Karpas-422 (cell line): Measurements from ENCODE around the gene HOOK2. TPM values are rescaled to one million over a fixed set of nuclear protein-coding genes. Genes with fewer than 3 reads are reported as not detected.
A peak's percentile ranks its signal among the peaks of the same experiment; 100 is the strongest.

Experiments
- DNase-seq: peaks from one replicate; pipeline ENCODE4 v3.0.0-alpha.2; 2015
- H2AFZ ChIP-seq: fragments of 200-600 bp; sonication (generic); 2 replicates; pipeline ENCODE4 v1.6.1; 2014; ENCODE audit warnings: antibody characterized with exemption, low read length, mixed read lengths
- H3K27ac ChIP-seq: fragments of 200-600 bp; sonication (generic); 2 replicates; pipeline ENCODE4 v1.5.1; 2014; ENCODE audit warnings: mild to moderate bottlenecking, low read length, moderate library complexity
- H3K27me3 ChIP-seq: fragments of 200-600 bp; sonication (generic); 2 replicates; pipeline ENCODE4 v1.6.1; 2014; ENCODE audit warnings: low read length, mixed read lengths
- H3K36me3 ChIP-seq: fragments of 200-600 bp; sonication (generic); 2 replicates; pipeline ENCODE4 v1.6.1; 2014; ENCODE audit warnings: low read length, mixed read lengths; ENCODE audit not compliant: insufficient read depth
- H3K4me1 ChIP-seq: fragments of 200-600 bp; sonication (generic); 2 replicates; pipeline ENCODE4 v1.6.1; 2014; ENCODE audit warnings: mild to moderate bottlenecking, low read length, mixed read lengths
- H3K4me2 ChIP-seq: fragments of 200-600 bp; sonication (generic); 2 replicates; pipeline ENCODE4 v1.6.1; 2014; ENCODE audit warnings: low read length, low read depth, mild to moderate bottlenecking; ENCODE audit not compliant: poor library complexity, severe bottlenecking
- H3K4me3 ChIP-seq: fragments of 200-600 bp; sonication (generic); 2 replicates; pipeline ENCODE4 v1.5.1; 2014; ENCODE audit warnings: mild to moderate bottlenecking, antibody characterized with exemption, low read length, mixed read lengths
- H3K79me2 ChIP-seq: fragments of 200-600 bp; sonication (generic); 2 replicates; pipeline ENCODE4 v1.6.1; 2014; ENCODE audit warnings: mild to moderate bottlenecking, low read length, mixed read lengths
- H3K9ac ChIP-seq: fragments of 200-600 bp; sonication (generic); 2 replicates; pipeline ENCODE4 v1.6.0; 2014; ENCODE audit warnings: low read length
- H3K9me2 ChIP-seq: fragments of 200-600 bp; sonication (generic), shearing (Covaris generic); replicated peaks from 2 replicates; pipeline ENCODE4 v1.6.0; 2014; ENCODE audit warnings: mild to moderate bottlenecking, low read length, moderate library complexity; ENCODE audit not compliant: insufficient read depth
- H3K9me3 ChIP-seq: fragments of 300-700, 200-600 bp; sonication (generic); 2 replicates; pipeline ENCODE4 v1.6.1; 2014; ENCODE audit warnings: low read length, mixed read lengths
- H4K20me1 ChIP-seq: fragments of 200-600 bp; sonication (generic); 2 replicates; pipeline ENCODE4 v1.6.1; 2014; ENCODE audit warnings: mild to moderate bottlenecking, antibody characterized with exemption, low read length, low read depth; ENCODE audit not compliant: insufficient read depth
- total RNA-seq: library from RNA; depleted of rRNA; stranded (reverse); fragments of >200 nt; shearing (Covaris generic); gene quantifications from 2 replicates; pipeline ENCODE4 v1.2.3, GENCODE V29; 2014; ENCODE audit warnings: low replicate concordance

Gene HOOK2
- total RNA-seq, 1 experiment from 2014 or later, result 7.6 TPM

GRCh38 chr19:12786952-12787351 lies 11.6 kb upstream of the HOOK2 start:
- Histone ChIP-seq H3K79me2 (peaks cover 6% of the 10 kb centered on the region), H4K20me1 (no peaks in the 10 kb centered on the region), H3K9me3 (no peaks in the 10 kb centered on the region), H3K9me2 (no peaks in the 10 kb centered on the region), H3K9ac (peak overlapping the region; percentile 65), H3K36me3 (no peaks in the 10 kb centered on the region), H3K27ac (peak overlapping the region; percentile 74; the same call in 1 of the 2 replicates), H2AFZ (no peak overlapping the region), H3K4me1 (peaks cover 76% of the 10 kb centered on the region), H3K4me3 (no peak overlapping the region), H3K4me2 (peak overlapping the region; percentile 46), H3K27me3 (no peaks in the 10 kb centered on the region)
- no peak for DNase-seq

GRCh38 chr19:12786141-12786870 lies 11.0 kb upstream of the HOOK2 start:
- 0 out of 2 replicates have a peak overlapping the region, but pooled peaks have one; percentile 10 for H2AFZ ChIP-seq
- H3K79me2 ChIP-seq, result no peaks in the 10 kb centered on the region
- H3K9ac ChIP-seq, result peak overlapping the region; percentile 65
- peak overlapping the region; percentile 74 for H3K27ac ChIP-seq
- peak overlapping the region; percentile 46 for H3K4me2 ChIP-seq
- peaks cover 79% of the 10 kb centered on the region for H3K4me1 ChIP-seq
- DNase-seq, result peak; percentile 64
- no peaks in the 10 kb centered on the region for H3K36me3 ChIP-seq
- H3K4me3 ChIP-seq, result no peak overlapping the region
- no peaks in the 10 kb centered on the region for H3K9me3 ChIP-seq
- no peaks in the 10 kb centered on the region for H3K27me3 ChIP-seq
- no peaks in the 10 kb centered on the region for H3K9me2 ChIP-seq
- H4K20me1 ChIP-seq, result no peaks in the 10 kb centered on the region

- no peaks in the 10 kb centered on the region for H3K79me2 ChIP-seq
- peak overlapping the region; percentile 46 for H3K4me2 ChIP-seq
- H3K27me3 ChIP-seq, result no peaks in the 10 kb centered on the region
- H4K20me1 ChIP-seq, result no peaks in the 10 kb centered on the region
- H2AFZ ChIP-seq, result 0 out of 2 replicates have a peak overlapping the region, but pooled peaks have one; percentile 10
- no peak overlapping the region for H3K4me3 ChIP-seq
- peak; percentile 68 for DNase-seq
- H3K9me3 ChIP-seq, result no peaks in the 10 kb centered on the region
- peaks cover 72% of the 10 kb centered on the region for H3K4me1 ChIP-seq
- no peaks in the 10 kb centered on the region for H3K9me2 ChIP-seq
- H3K9ac ChIP-seq, result peak overlapping the region; percentile 65
- no peaks in the 10 kb centered on the region for H3K36me3 ChIP-seq
- peak overlapping the region; percentile 74 for H3K27ac ChIP-seq
Observed at GRCh38 chr19:12785431-12786031, 10.2 kb upstream of the HOOK2 start.

GRCh38 chr19:12784871-12785430 lies 9.6 kb upstream of the HOOK2 start:
- Histone ChIP-seq H3K9me3 (no peaks in the 10 kb centered on the region), H4K20me1 (no peaks in the 10 kb centered on the region), H3K9me2 (no peaks in the 10 kb centered on the region), H3K4me3 (no peak overlapping the region), H3K9ac (peak overlapping the region; percentile 65), H3K27ac (peak overlapping the region; percentile 74), H3K36me3 (no peaks in the 10 kb centered on the region), H3K27me3 (no peaks in the 10 kb centered on the region), H3K79me2 (no peaks in the 10 kb centered on the region), H2AFZ (no peak overlapping the region), H3K4me2 (no peak overlapping the region), H3K4me1 (peaks cover 67% of the 10 kb centered on the region)
- DNase-seq, result no peak

- H3K4me1 ChIP-seq, result peaks cover 68% of the 10 kb centered on the region
- H4K20me1 ChIP-seq, result no peaks in the 10 kb centered on the region
- H3K36me3 ChIP-seq, result no peaks in the 10 kb centered on the region
- no peaks in the 10 kb centered on the region for H3K27me3 ChIP-seq
- peak overlapping the region; percentile 23 for H3K9ac ChIP-seq
- no peaks in the 10 kb centered on the region for H3K9me2 ChIP-seq
- no peak overlapping the region for H3K4me3 ChIP-seq
- no peaks in the 10 kb centered on the region for H3K79me2 ChIP-seq
- no peak overlapping the region for H2AFZ ChIP-seq
- H3K9me3 ChIP-seq, result no peaks in the 10 kb centered on the region
- H3K4me2 ChIP-seq, result no peak overlapping the region
- H3K27ac ChIP-seq, result peak overlapping the region; percentile 74
- DNase-seq, result peak; percentile 46
Observed at GRCh38 chr19:12784394-12784870, 9.1 kb upstream of the HOOK2 start.

GRCh38 chr19:12783849-12784393 lies 8.6 kb upstream of the HOOK2 start:
- peaks cover 68% of the 10 kb centered on the region for H3K4me1 ChIP-seq
- no peaks in the 10 kb centered on the region for H3K79me2 ChIP-seq
- no peak overlapping the region for H3K4me3 ChIP-seq
- H3K36me3 ChIP-seq, result no peaks in the 10 kb centered on the region
- peak overlapping the region; percentile 31; the same call in 1 of the 2 replicates for H3K9ac ChIP-seq
- no peaks in the 10 kb centered on the region for H3K27me3 ChIP-seq
- no peaks in the 10 kb centered on the region for H3K9me2 ChIP-seq
- no peak overlapping the region for H2AFZ ChIP-seq
- H4K20me1 ChIP-seq, result no peaks in the 10 kb centered on the region
- no peak for DNase-seq
- H3K4me2 ChIP-seq, result peak overlapping the region; percentile 80
- peak overlapping the region; percentile 74 for H3K27ac ChIP-seq
- no peaks in the 10 kb centered on the region for H3K9me3 ChIP-seq

- peak; percentile 44 for DNase-seq
- Histone ChIP-seq H3K9me2 (no peaks in the 10 kb centered on the region), H2AFZ (no peak overlapping the region), H3K9me3 (no peaks in the 10 kb centered on the region), H3K4me1 (peaks cover 68% of the 10 kb centered on the region), H3K4me2 (peak overlapping the region; percentile 80), H3K27me3 (no peaks in the 10 kb centered on the region), H3K9ac (peak overlapping the region; percentile 61), H4K20me1 (no peaks in the 10 kb centered on the region), H3K4me3 (peak overlapping the region; percentile 66; the same call in 1 of the 2 replicates), H3K79me2 (no peaks in the 10 kb centered on the region), H3K36me3 (no peaks in the 10 kb centered on the region), H3K27ac (no peak overlapping the region)
Observed at GRCh38 chr19:12783291-12783848, 8.0 kb upstream of the HOOK2 start.
